PC-9 (cell line): ENCODE measurements around the gene ANO2.

ENCODE experiments used
- CTCF ChIP-seq: fragments of 200-600 bp; sonication (generic); conservative IDR thresholded peaks from 2 replicates; pipeline ENCODE4 v1.6.1; 2017; ENCODE audit warnings: mixed run types, antibody characterized with exemption, mild to moderate bottlenecking, moderate library complexity
- EZH2 ChIP-seq: fragments of 200-600 bp; sonication (generic); IDR thresholded peaks from 2 replicates; pipeline ENCODE4 v1.8.0; 2017; ENCODE audit warnings: antibody characterized with exemption, low read depth

- TF ChIP-seq CTCF (no peak), EZH2 (no peak)
These were observed 421.5 kb downstream of the ANO2 start for GRCh38 chr12:5523396-5524115.
